Measurements from ENCODE around the gene DPYD.

The DPYD gene

DNA sequence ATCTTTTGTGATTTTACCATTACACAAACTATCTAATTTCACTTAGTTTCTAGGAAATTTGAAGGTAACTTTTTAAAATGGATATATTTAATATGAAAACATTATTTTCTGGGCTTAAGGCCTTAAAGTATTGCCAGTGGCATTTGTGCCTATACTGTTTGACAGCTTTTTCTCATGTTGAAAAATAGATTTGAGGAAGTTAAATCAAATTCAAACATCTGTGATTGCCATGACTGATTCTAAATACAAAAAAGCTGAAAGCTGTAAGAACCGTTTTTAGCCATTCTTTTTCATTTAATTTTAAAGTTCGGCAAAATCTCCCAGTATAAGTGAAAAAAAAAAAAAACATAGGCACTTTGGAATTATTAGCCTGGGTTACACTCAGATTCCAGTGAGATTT lies 301.1 kb downstream of the DPYD start:
- H3K27ac ChIP-seq = no peak overlapping the region
- no peaks in the 10 kb centered on the region for H3K27me3 ChIP-seq (ENCODE audit: insufficient read depth, low read depth, severe bottlenecking)
- no peak for DNase-seq
- TF ChIP-seq, protein P1, sequence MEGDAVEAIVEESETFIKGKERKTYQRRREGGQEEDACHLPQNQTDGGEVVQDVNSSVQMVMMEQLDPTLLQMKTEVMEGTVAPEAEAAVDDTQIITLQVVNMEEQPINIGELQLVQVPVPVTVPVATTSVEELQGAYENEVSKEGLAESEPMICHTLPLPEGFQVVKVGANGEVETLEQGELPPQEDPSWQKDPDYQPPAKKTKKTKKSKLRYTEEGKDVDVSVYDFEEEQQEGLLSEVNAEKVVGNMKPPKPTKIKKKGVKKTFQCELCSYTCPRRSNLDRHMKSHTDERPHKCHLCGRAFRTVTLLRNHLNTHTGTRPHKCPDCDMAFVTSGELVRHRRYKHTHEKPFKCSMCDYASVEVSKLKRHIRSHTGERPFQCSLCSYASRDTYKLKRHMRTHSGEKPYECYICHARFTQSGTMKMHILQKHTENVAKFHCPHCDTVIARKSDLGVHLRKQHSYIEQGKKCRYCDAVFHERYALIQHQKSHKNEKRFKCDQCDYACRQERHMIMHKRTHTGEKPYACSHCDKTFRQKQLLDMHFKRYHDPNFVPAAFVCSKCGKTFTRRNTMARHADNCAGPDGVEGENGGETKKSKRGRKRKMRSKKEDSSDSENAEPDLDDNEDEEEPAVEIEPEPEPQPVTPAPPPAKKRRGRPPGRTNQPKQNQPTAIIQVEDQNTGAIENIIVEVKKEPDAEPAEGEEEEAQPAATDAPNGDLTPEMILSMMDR (IDR thresholded peaks at IDR 0.05; ENCODE audit: low read depth, low read length) = no peak
- no peaks in the 10 kb centered on the region for H3K36me3 ChIP-seq
- H3K4me3 ChIP-seq (ENCODE audit: low read depth, low read length) = no peak overlapping the region
- no peaks in the 10 kb centered on the region for H3K9me3 ChIP-seq (ENCODE audit: severe bottlenecking)

DNA sequence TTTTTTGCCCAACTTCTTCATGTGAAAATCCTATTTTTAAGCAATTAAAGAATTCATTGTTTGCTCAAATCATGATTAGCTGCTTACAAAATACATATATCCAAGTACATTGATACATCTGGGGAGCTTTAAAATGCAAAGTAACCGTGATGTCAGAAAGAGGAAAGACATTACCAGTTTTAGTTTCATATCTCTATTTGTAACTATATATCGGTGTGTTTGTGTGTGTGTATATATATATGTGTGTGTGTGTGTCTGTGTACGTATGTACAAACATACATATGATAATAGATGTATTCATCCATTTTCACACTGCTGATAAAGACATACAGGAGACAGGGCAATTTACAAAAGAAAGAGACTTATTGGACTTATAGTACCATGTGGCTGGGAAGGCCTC lies 310.1 kb downstream of the DPYD start:
- Histone ChIP-seq H3K36me3 (no peaks in the 10 kb centered on the region), H3K9me3 (ENCODE audit: severe bottlenecking) (no peaks in the 10 kb centered on the region), H3K27me3 (ENCODE audit: insufficient read depth, low read depth, severe bottlenecking) (no peaks in the 10 kb centered on the region), H3K4me3 (ENCODE audit: low read depth, low read length) (no peak overlapping the region), H3K27ac (no peak overlapping the region)
- no peak for DNase-seq
- TF ChIP-seq, protein P1 (IDR thresholded peaks at IDR 0.05; ENCODE audit: low read depth, low read length) = no peak

DNA sequence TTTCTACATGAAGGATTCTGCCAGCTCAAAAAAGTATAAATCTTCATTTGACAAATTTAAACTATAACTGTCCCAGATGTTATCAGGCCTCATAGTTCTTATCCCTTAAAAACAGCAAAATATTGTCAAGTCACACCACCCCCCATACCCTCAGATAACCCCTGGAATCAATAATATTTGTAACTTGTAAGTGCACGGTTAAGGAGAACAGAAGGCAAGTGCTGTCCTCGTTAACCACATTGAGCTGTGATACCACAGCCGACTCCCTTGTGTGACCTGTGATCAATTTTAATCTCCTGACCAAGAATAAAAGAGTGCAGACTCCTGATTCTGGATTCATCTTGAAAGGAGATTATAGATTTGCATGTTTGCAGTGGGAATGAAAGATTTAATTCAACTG lies 310.7 kb downstream of the DPYD start:
- H3K4me3 ChIP-seq (ENCODE audit: low read depth, low read length) = no peak overlapping the region
- TF ChIP-seq, protein P1 (IDR thresholded peaks at IDR 0.05; ENCODE audit: low read depth, low read length) = no peak
- H3K9me3 ChIP-seq (ENCODE audit: severe bottlenecking) = no peaks in the 10 kb centered on the region
- DNase-seq = peak; percentile 27
- H3K27me3 ChIP-seq (ENCODE audit: insufficient read depth, low read depth, severe bottlenecking) = no peaks in the 10 kb centered on the region
- H3K36me3 ChIP-seq = no peaks in the 10 kb centered on the region
- H3K27ac ChIP-seq = no peak overlapping the region

DNA sequence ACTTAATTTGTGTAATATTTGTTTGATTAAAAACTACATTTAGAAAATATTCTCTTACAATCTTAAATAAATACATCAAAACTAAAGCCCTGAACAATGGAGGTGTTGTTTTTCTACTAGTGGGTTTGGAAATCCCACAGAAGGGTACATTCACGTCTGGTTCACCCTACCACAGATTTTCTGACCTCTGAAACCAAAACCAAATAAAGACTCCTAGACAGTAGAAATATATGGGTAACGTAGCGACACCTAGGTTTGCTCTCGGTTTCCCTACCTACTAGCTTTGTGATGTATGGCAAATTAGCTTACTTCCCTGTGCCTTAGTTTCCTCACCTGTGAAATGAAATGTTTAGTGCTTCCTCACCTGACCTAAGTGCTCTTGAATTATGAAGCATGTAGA lies 312.6 kb downstream of the DPYD start:
- H3K9me3 ChIP-seq (ENCODE audit: severe bottlenecking) = no peaks in the 10 kb centered on the region
- DNase-seq = no peak
- H3K36me3 ChIP-seq = no peaks in the 10 kb centered on the region
- no peak overlapping the region for H3K27ac ChIP-seq
- H3K27me3 ChIP-seq (ENCODE audit: insufficient read depth, low read depth, severe bottlenecking) = no peaks in the 10 kb centered on the region
- TF ChIP-seq, protein P1 (IDR thresholded peaks at IDR 0.05; ENCODE audit: low read depth, low read length) = no peak
- H3K4me3 ChIP-seq (ENCODE audit: low read depth, low read length) = no peak overlapping the region

DNA sequence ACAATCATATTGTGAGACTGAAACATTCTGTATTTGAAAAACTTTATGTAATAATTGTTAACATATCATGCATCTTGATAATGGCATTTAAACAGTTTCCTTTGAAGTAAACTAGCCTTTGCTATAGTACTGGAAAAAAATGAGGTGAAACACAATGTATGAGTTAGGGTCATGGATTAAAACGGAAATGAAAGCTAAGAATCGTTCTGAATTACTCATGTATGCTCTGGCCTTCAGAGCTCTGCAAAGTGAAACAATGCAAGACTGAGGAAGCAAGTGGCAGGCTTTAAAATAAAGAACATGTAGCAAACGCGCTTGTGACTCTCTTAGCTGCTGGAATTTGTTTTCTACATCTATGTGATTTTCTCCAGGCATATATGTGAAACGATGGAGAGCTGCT lies 317.1 kb downstream of the DPYD start:
- DNase-seq = no peak
- H3K27ac ChIP-seq = no peak overlapping the region
- no peak overlapping the region for H3K4me3 ChIP-seq (ENCODE audit: low read depth, low read length)
- TF ChIP-seq, protein P1 (IDR thresholded peaks at IDR 0.05; ENCODE audit: low read depth, low read length) = no peak
- H3K9me3 ChIP-seq (ENCODE audit: severe bottlenecking) = no peaks in the 10 kb centered on the region
- H3K36me3 ChIP-seq = no peaks in the 10 kb centered on the region
- H3K27me3 ChIP-seq (ENCODE audit: insufficient read depth, low read depth, severe bottlenecking) = no peaks in the 10 kb centered on the region

DNA sequence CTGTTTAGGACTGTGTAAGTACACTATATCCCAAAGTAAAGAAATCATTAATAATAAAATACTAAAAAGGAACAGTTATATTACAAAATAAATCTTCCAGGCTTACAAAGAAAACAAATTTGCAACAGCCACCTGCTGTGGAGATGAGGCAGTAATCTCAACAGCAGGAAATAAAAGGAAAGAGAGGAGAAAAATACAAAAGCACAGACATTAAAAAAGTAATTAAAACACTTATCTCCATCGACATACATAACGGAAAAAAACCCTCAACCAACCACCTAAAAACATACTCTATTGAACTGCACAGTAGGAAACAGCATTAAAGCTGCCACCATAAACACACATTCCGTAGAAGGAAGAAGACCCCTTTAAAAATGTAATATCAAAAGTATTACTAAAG lies 317.6 kb downstream of the DPYD start:
- no peaks in the 10 kb centered on the region for H3K9me3 ChIP-seq (ENCODE audit: severe bottlenecking)
- H3K27ac ChIP-seq = no peak overlapping the region
- H3K27me3 ChIP-seq (ENCODE audit: insufficient read depth, low read depth, severe bottlenecking) = no peaks in the 10 kb centered on the region
- H3K36me3 ChIP-seq = no peaks in the 10 kb centered on the region
- no peak overlapping the region for H3K4me3 ChIP-seq (ENCODE audit: low read depth, low read length)
- DNase-seq = no peak
- TF ChIP-seq, protein P1 (IDR thresholded peaks at IDR 0.05; ENCODE audit: low read depth, low read length) = no peak
